IMR-90 (cell line): Measurements from ENCODE around the gene MEST.

Experiments used
- CEBPB ChIP-seq: IDR thresholded peaks from 2 replicates; pipeline ENCODE4 v1.6.1; 2012; ENCODE audit warnings: low read depth, low read length, improper control_type of control experiment
- RCOR1 ChIP-seq: IDR thresholded peaks from 2 replicates; pipeline ENCODE4 v1.6.1; 2012; ENCODE audit warnings: mild to moderate bottlenecking, low read length, improper control_type of control experiment; ENCODE audit not compliant: insufficient replicate concordance
- TF ChIP-seq, protein P1 (sequence below): conservative IDR thresholded peaks from 2 replicates; pipeline ENCODE4 v1.5.1; 2012; ENCODE audit warnings: mild to moderate bottlenecking, low read depth, low read length, improper control_type of control experiment

DNA sequence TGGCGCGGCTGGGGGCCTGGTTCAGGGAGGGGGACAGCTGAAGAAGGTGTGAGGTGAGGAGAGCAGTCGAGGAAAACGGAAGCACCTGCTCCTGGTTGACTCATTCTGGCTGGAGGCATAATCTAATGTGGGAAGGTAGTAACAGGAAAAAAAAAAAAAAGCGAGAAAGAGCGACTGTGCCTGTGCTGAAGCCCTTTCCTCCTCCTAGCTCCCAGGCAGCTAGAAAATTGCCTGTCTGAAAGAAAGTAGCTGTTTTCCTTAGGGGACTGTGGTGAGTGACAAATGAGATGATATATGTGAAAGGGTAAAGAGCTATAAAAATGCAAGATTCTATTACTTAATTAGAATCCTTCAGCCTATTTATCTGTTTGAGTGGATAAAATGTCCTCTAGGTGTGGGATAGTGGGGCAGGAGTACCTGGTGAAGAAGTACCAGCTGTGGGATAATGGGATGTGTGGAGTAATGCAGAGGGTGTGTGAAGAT, 4.9 kb upstream of the MEST start:
- TF ChIP-seq RCOR1: no peak
- no peak for TF ChIP-seq CEBPB
- TF ChIP-seq, protein P1, sequence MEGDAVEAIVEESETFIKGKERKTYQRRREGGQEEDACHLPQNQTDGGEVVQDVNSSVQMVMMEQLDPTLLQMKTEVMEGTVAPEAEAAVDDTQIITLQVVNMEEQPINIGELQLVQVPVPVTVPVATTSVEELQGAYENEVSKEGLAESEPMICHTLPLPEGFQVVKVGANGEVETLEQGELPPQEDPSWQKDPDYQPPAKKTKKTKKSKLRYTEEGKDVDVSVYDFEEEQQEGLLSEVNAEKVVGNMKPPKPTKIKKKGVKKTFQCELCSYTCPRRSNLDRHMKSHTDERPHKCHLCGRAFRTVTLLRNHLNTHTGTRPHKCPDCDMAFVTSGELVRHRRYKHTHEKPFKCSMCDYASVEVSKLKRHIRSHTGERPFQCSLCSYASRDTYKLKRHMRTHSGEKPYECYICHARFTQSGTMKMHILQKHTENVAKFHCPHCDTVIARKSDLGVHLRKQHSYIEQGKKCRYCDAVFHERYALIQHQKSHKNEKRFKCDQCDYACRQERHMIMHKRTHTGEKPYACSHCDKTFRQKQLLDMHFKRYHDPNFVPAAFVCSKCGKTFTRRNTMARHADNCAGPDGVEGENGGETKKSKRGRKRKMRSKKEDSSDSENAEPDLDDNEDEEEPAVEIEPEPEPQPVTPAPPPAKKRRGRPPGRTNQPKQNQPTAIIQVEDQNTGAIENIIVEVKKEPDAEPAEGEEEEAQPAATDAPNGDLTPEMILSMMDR: no peak
